ENCODE data around the gene ERMARD.

- TF ChIP-seq REST (IDR thresholded peaks at IDR 0.05; ENCODE audit: insufficient read depth in 1 of 2, low read depth in 2 of 2, low read length in 2 of 2) (no peak), POLR2AphosphoS5 (IDR thresholded peaks at IDR 0.05; ENCODE audit: low read depth, low read length) (no peak), SIN3A (IDR thresholded peaks at IDR 0.05; ENCODE audit: borderline replicate concordance, insufficient read depth, low read length) (no peak), TAF1 (IDR thresholded peaks at IDR 0.05; ENCODE audit: borderline replicate concordance, insufficient read depth, low read length) (no peak)
Observed at GRCh38 chr6:169827290-169827717, 75.9 kb downstream of the ERMARD start.

Data from PFSK-1 (cell line).